ENCODE results near the gene BAAT. TPM values are rescaled to one million over a fixed set of nuclear protein-coding genes. Genes with fewer than 3 reads are reported as not detected.
"Not testable (repeated sequence)": the region's sequence is repeated elsewhere in the genome, so short reads cannot be mapped to it uniquely, and the experiment has no call there.

The BAAT gene
- total and polyA plus RNA-seq, 2 donors from 2014 or later = 0.09 to 0.15 TPM

- no peaks in the 10 kb centered on the region for H3K4me1 ChIP-seq (ENCODE audit: control insufficient read depth in 2 of 3, insufficient read depth in 2 of 3, low read depth in 1 of 3, low read length in 3 of 3)
- H3K4me3 ChIP-seq (ENCODE audit: low read length in 3 of 3) = no peak overlapping the region
- H3K36me3 ChIP-seq (ENCODE audit: control insufficient read depth in 2 of 3, insufficient read depth in 3 of 3, low read length in 3 of 3) = no peaks in the 10 kb centered on the region
- intact Hi-C loops (cut with DNase I) = no loop called here
- H3K27me3 ChIP-seq (ENCODE audit: control insufficient read depth, insufficient read depth, low read length) = no peaks in the 10 kb centered on the region
- no peak overlapping the region for H3K27ac ChIP-seq (ENCODE audit: low read depth in 2 of 2, low read length in 2 of 2)
- DNase-seq (no peak), FAIRE-seq (no peak)
- H3K9me3 ChIP-seq (ENCODE audit: control insufficient read depth in 2 of 3, insufficient read depth in 1 of 3, low read length in 3 of 3) = no peaks in the 10 kb centered on the region
- TF ChIP-seq CTCF (IDR thresholded peaks at IDR 0.05; ENCODE audit: borderline replicate concordance, extremely low read depth, insufficient read depth) = no peak
- H3K9ac ChIP-seq (ENCODE audit: low read length in 3 of 3) = no peak overlapping the region
These were observed 51.3 kb downstream of the BAAT start for GRCh38 chr9:101333490-101333889.

- Histone ChIP-seq H3K36me3 (ENCODE audit: control insufficient read depth in 2 of 3, insufficient read depth in 3 of 3, low read length in 3 of 3) (no peaks in the 10 kb centered on the region), H3K9me3 (ENCODE audit: control insufficient read depth in 2 of 3, insufficient read depth in 1 of 3, low read length in 3 of 3) (peaks cover 0 to 4% (median 0%) of the 10 kb centered on the region in 3 donors), H3K27ac (ENCODE audit: low read depth in 2 of 2, low read length in 2 of 2) (no peak overlapping the region), H3K4me3 (ENCODE audit: low read length in 3 of 3) (no peak overlapping the region), H3K4me1 (ENCODE audit: control insufficient read depth in 2 of 3, insufficient read depth in 2 of 3, low read depth in 1 of 3, low read length in 3 of 3) (no peaks in the 10 kb centered on the region), H3K27me3 (ENCODE audit: control insufficient read depth, insufficient read depth, low read length) (no peaks in the 10 kb centered on the region), H3K9ac (ENCODE audit: low read length in 3 of 3) (no peak overlapping the region)
- DNase-seq (peak in 1 of 5 donors; percentile 6), FAIRE-seq (no peak)
- intact Hi-C loops (cut with DNase I) = no loop called here
- TF ChIP-seq CTCF (IDR thresholded peaks at IDR 0.05; ENCODE audit: borderline replicate concordance, extremely low read depth, insufficient read depth) = no peak
These were observed 52.4 kb downstream of the BAAT start for GRCh38 chr9:101332362-101332761.

GRCh38 chr9:101327422-101327909, 57.3 kb downstream of the BAAT start:
- H3K4me3 ChIP-seq (ENCODE audit: low read length in 3 of 3); H3K9me3 ChIP-seq (ENCODE audit: control insufficient read depth in 2 of 3, insufficient read depth in 1 of 3, low read length in 3 of 3); H3K9ac ChIP-seq (ENCODE audit: low read length in 3 of 3); H3K27ac ChIP-seq (ENCODE audit: low read depth in 2 of 2, low read length in 2 of 2); H3K27me3 ChIP-seq (ENCODE audit: control insufficient read depth, insufficient read depth, low read length); FAIRE-seq; H3K36me3 ChIP-seq (ENCODE audit: control insufficient read depth in 2 of 3, insufficient read depth in 3 of 3, low read length in 3 of 3); DNase-seq; intact Hi-C loops (cut with DNase I): not testable (repeated sequence)
- peaks cover 0 to 17% (median 2%) of the 10 kb centered on the region in 3 donors for H3K4me1 ChIP-seq (ENCODE audit: control insufficient read depth in 2 of 3, insufficient read depth in 2 of 3, low read depth in 1 of 3, low read length in 3 of 3)

GRCh38 chr9:101326501-101326900, 58.3 kb downstream of the BAAT start:
- no peak overlapping the region for H3K9ac ChIP-seq (ENCODE audit: low read length in 3 of 3)
- peak overlapping the region; percentile 7 to 28 for H3K27ac ChIP-seq (ENCODE audit: low read depth in 2 of 2, low read length in 2 of 2)
- H3K9me3 ChIP-seq (ENCODE audit: control insufficient read depth in 2 of 3, insufficient read depth in 1 of 3, low read length in 3 of 3) = peaks cover 0 to 4% (median 0%) of the 10 kb centered on the region in 3 donors
- no peak overlapping the region for H3K4me3 ChIP-seq (ENCODE audit: low read length in 3 of 3)
- peaks cover 0 to 17% (median 2%) of the 10 kb centered on the region in 3 donors for H3K4me1 ChIP-seq (ENCODE audit: control insufficient read depth in 2 of 3, insufficient read depth in 2 of 3, low read depth in 1 of 3, low read length in 3 of 3)
- H3K27me3 ChIP-seq (ENCODE audit: control insufficient read depth, insufficient read depth, low read length) = no peaks in the 10 kb centered on the region
- FAIRE-seq (no peak), DNase-seq (no peak)
- no peak for TF ChIP-seq CTCF (IDR thresholded peaks at IDR 0.05; ENCODE audit: borderline replicate concordance, extremely low read depth, insufficient read depth)
- intact Hi-C loops (cut with DNase I) = no loop called here
- H3K36me3 ChIP-seq (ENCODE audit: control insufficient read depth in 2 of 3, insufficient read depth in 3 of 3, low read length in 3 of 3) = no peaks in the 10 kb centered on the region
